ENCODE measurements around the gene SLC16A7.
"Not testable (repeated sequence)": the region's sequence is repeated elsewhere in the genome, so short reads cannot be mapped to it uniquely, and the experiment has no call there.

Gene SLC16A7

GRCh38 chr12:59595883-59596540 lies at the start of gene SLC16A7:
Gene SLC16A7 (plus strand): TSS chr12:59596029. CDS start chr12:59704802, 108,773 bp downstream.
- DNase-seq (ENCODE audit: low read depth), result peak; percentile 43

GRCh38 chr12:59548930-59549329 lies 46.9 kb upstream of the SLC16A7 start:
- no peak for DNase-seq (ENCODE audit: low read depth)

GRCh38 chr12:59559696-59560095 lies 36.1 kb upstream of the SLC16A7 start:
- DNase-seq (ENCODE audit: low read depth), result no peak

- peak; percentile 41 for DNase-seq (ENCODE audit: low read depth)
Measured at GRCh38 chr12:59570145-59570544, 25.7 kb upstream of the SLC16A7 start.

GRCh38 chr12:59574406-59574805 lies 21.4 kb upstream of the SLC16A7 start:
- DNase-seq (ENCODE audit: low read depth), result no peak

GRCh38 chr12:59575826-59576225 lies 20.0 kb upstream of the SLC16A7 start:
- DNase-seq (ENCODE audit: low read depth), result no peak

GRCh38 chr12:59578254-59578653 lies 17.6 kb upstream of the SLC16A7 start:
- no peak for DNase-seq (ENCODE audit: low read depth)

GRCh38 chr12:59579631-59580030 lies 16.2 kb upstream of the SLC16A7 start:
- DNase-seq (ENCODE audit: low read depth), result no peak

- no peak for DNase-seq (ENCODE audit: low read depth)
Measured at GRCh38 chr12:59580050-59580449, 15.8 kb upstream of the SLC16A7 start.

- no peak for DNase-seq (ENCODE audit: low read depth)
Measured at GRCh38 chr12:59583003-59583712, 12.7 kb upstream of the SLC16A7 start.

GRCh38 chr12:59587710-59588109 lies 8.1 kb upstream of the SLC16A7 start:
- DNase-seq (ENCODE audit: low read depth), result no peak

- no peak for DNase-seq (ENCODE audit: low read depth)
Measured at GRCh38 chr12:59593761-59594160, 2.1 kb upstream of the SLC16A7 start.

- DNase-seq (ENCODE audit: low read depth), result no peak
Measured at GRCh38 chr12:59594943-59595500, 807 bp upstream of the SLC16A7 start.

GRCh38 chr12:59595565-59595882 lies 305 bp upstream of the SLC16A7 start:
- no peak for DNase-seq (ENCODE audit: low read depth)

- peak; percentile 91 for DNase-seq (ENCODE audit: low read depth)
Measured at GRCh38 chr12:59597385-59597781, 1.6 kb downstream of the SLC16A7 start.

- no peak for DNase-seq (ENCODE audit: low read depth)
Measured at GRCh38 chr12:59600171-59600570, 4.3 kb downstream of the SLC16A7 start.

- DNase-seq (ENCODE audit: low read depth), result no peak
Measured at GRCh38 chr12:59603754-59604153, 7.9 kb downstream of the SLC16A7 start.

GRCh38 chr12:59612823-59613434 lies 17.1 kb downstream of the SLC16A7 start:
- not testable (repeated sequence) for DNase-seq (ENCODE audit: low read depth)

GRCh38 chr12:59615392-59616165 lies 19.8 kb downstream of the SLC16A7 start:
- DNase-seq (ENCODE audit: low read depth), result no peak

- no peak for DNase-seq (ENCODE audit: low read depth)
Measured at GRCh38 chr12:59619461-59620240, 23.8 kb downstream of the SLC16A7 start.

GRCh38 chr12:59620326-59620725 lies 24.5 kb downstream of the SLC16A7 start:
- DNase-seq (ENCODE audit: low read depth), result no peak
